CD4-positive, alpha-beta T cell treated with Interleukin-6 at 100 ng/mL for 8 hours (primary cell): ENCODE results near the gene UBN1.
"Not testable (repeated sequence)": the region's sequence is repeated elsewhere in the genome, so short reads cannot be mapped to it uniquely, and the experiment has no call there.

Experiments used
- DNase-seq: peaks from one replicate; pipeline ENCODE4 v3.0.0-alpha.2; 2020; ENCODE audit warnings: mixed read lengths, low spot score

Gene UBN1

GRCh38 chr16:4884972-4885874 lies 37.9 kb downstream of the UBN1 start:
- DNase-seq: no peak

- DNase-seq: no peak
These were observed 38.9 kb downstream of the UBN1 start for GRCh38 chr16:4886151-4886550.

- no peak for DNase-seq
These were observed 41.3 kb downstream of the UBN1 start for GRCh38 chr16:4888428-4889135.

- no peak for DNase-seq
These were observed 42.7 kb downstream of the UBN1 start for GRCh38 chr16:4890026-4890425.

GRCh38 chr16:4890686-4891085 lies 43.4 kb downstream of the UBN1 start:
- DNase-seq: no peak

- DNase-seq: no peak
These were observed 44.0 kb downstream of the UBN1 start for GRCh38 chr16:4891097-4891885.

GRCh38 chr16:4891886-4892216 lies 44.6 kb downstream of the UBN1 start:
- no peak for DNase-seq

- DNase-seq: no peak
These were observed 45.3 kb downstream of the UBN1 start for GRCh38 chr16:4892361-4893102.

GRCh38 chr16:4893103-4893862 lies 46.0 kb downstream of the UBN1 start:
- no peak for DNase-seq

- no peak for DNase-seq
These were observed 47.2 kb downstream of the UBN1 start for GRCh38 chr16:4894276-4895150.

GRCh38 chr16:4895366-4895765 lies 48.1 kb downstream of the UBN1 start:
- no peak for DNase-seq

- not testable (repeated sequence) for DNase-seq
These were observed 49.5 kb downstream of the UBN1 start for GRCh38 chr16:4896761-4897160.

GRCh38 chr16:4897328-4897727 lies 50.0 kb downstream of the UBN1 start:
- no peak for DNase-seq

- DNase-seq: no peak
These were observed 51.7 kb downstream of the UBN1 start for GRCh38 chr16:4898811-4899473.

- no peak for DNase-seq
These were observed 52.2 kb downstream of the UBN1 start for GRCh38 chr16:4899474-4899846.

- DNase-seq: no peak
These were observed 52.8 kb downstream of the UBN1 start for GRCh38 chr16:4900036-4900435.

- no peak for DNase-seq
These were observed 53.5 kb downstream of the UBN1 start for GRCh38 chr16:4900750-4901149.

- no peak for DNase-seq
These were observed 54.8 kb downstream of the UBN1 start for GRCh38 chr16:4902038-4902437.

- no peak for DNase-seq
These were observed 57.0 kb downstream of the UBN1 start for GRCh38 chr16:4904108-4904941.
